HG02973 (cell line): Measurements from ENCODE around the gene TAAR8.
"Not testable (repeated sequence)": the region's sequence is repeated elsewhere in the genome, so short reads cannot be mapped to it uniquely, and the experiment has no call there.

Experiments
- ATAC-seq: cut with Tn5 transposase; IDR thresholded peaks from one replicate; pipeline ENCODE4 v1.9.1; 2021; ENCODE audit warnings: moderate library complexity; ENCODE audit not compliant: unreplicated experiment

The TAAR8 gene

GRCh38 chr6:132544826-132545225, 7.6 kb upstream of the TAAR8 start:
- ATAC-seq, result no peak

- ATAC-seq, result no peak
Measured at GRCh38 chr6:132548746-132549463, 3.6 kb upstream of the TAAR8 start.

- no peak for ATAC-seq
Measured at GRCh38 chr6:132551214-132551613, 1.3 kb upstream of the TAAR8 start.

GRCh38 chr6:132560087-132560486, 7.6 kb downstream of the TAAR8 start:
- ATAC-seq, result not testable (repeated sequence)

- ATAC-seq, result no peak
Measured at GRCh38 chr6:132566404-132566803, 13.9 kb downstream of the TAAR8 start.

GRCh38 chr6:132567566-132567965, 15.1 kb downstream of the TAAR8 start:
- ATAC-seq, result no peak

- no peak for ATAC-seq
Measured at GRCh38 chr6:132568611-132569010, 16.1 kb downstream of the TAAR8 start.

- no peak for ATAC-seq
Measured at GRCh38 chr6:132569170-132569569, 16.7 kb downstream of the TAAR8 start.

GRCh38 chr6:132570221-132570777, 17.8 kb downstream of the TAAR8 start, which contains the start of gene TAAR6:
Gene TAAR6, plus strand, starts transcription at chr6:132570322. Its CDS starts 0 bp downstream, at chr6:132570322.
- ATAC-seq, result no peak

- no peak for ATAC-seq
Measured at GRCh38 chr6:132571774-132572173, 19.3 kb downstream of the TAAR8 start.

GRCh38 chr6:132584698-132585097, 32.2 kb downstream of the TAAR8 start:
- ATAC-seq, result no peak

GRCh38 chr6:132587424-132587823, 35.0 kb downstream of the TAAR8 start:
- ATAC-seq, result no peak

GRCh38 chr6:132589454-132589853, 37.0 kb downstream of the TAAR8 start, which contains the start of gene TAAR5:
Gene TAAR5, minus strand, starts transcription at chr6:132589741. Its CDS starts 55 bp downstream, at chr6:132589686.
- ATAC-seq, result no peak

GRCh38 chr6:132590362-132590761, 37.9 kb downstream of the TAAR8 start:
- no peak for ATAC-seq

GRCh38 chr6:132592855-132593254, 40.4 kb downstream of the TAAR8 start:
- no peak for ATAC-seq

GRCh38 chr6:132596201-132596600, 43.7 kb downstream of the TAAR8 start:
- no peak for ATAC-seq

GRCh38 chr6:132598473-132598872, 46.0 kb downstream of the TAAR8 start:
- ATAC-seq, result peak; percentile 92

- ATAC-seq, result not testable (repeated sequence)
Measured at GRCh38 chr6:132600900-132601299, 48.4 kb downstream of the TAAR8 start.
